ENCODE results near the gene B3GNT3. TPM values are rescaled to one million over a fixed set of nuclear protein-coding genes. Genes with fewer than 3 reads are reported as not detected.

Gene B3GNT3
- total RNA-seq, 2 donors from 2014 or later, result 0.70 to 1.2 TPM

GRCh38 chr19:17751912-17752273 is 43.0 kb upstream of the B3GNT3 start:
- no peaks in the 10 kb centered on the region for H3K27me3 ChIP-seq (ENCODE audit: control insufficient read depth, insufficient read depth, low read length, poor library complexity, severe bottlenecking)
- H3K36me3 Mint-ChIP-seq (ENCODE audit: low read depth), result no peaks in the 10 kb centered on the region
- H3K27ac ChIP-seq (ENCODE audit: low read depth, low read length), result no peak overlapping the region
- no peak overlapping the region for H3K9ac ChIP-seq (ENCODE audit: extremely low read depth, low read length, poor library complexity, severe bottlenecking)
- no peaks in the 10 kb centered on the region for H3K36me3 ChIP-seq (ENCODE audit: control insufficient read depth, insufficient read depth, low read length)
- TF ChIP-seq CTCF (conservative IDR thresholded peaks at IDR 0.05), result no peak
- peaks cover 4% of the 10 kb centered on the region for H3K27me3 Mint-ChIP-seq (ENCODE audit: insufficient read depth)
- no peak overlapping the region for H3K27ac Mint-ChIP-seq
- no peak overlapping the region for H3K4me3 Mint-ChIP-seq
- no peak overlapping the region for H3K4me3 ChIP-seq (ENCODE audit: low read length)
- no peaks in the 10 kb centered on the region for H3K9me3 Mint-ChIP-seq
- no peaks in the 10 kb centered on the region for H3K4me1 Mint-ChIP-seq
- H3K4me1 ChIP-seq (ENCODE audit: control insufficient read depth, insufficient read depth, low read length), result no peaks in the 10 kb centered on the region
- no peak for DNase-seq
- no peaks in the 10 kb centered on the region for H3K9me3 ChIP-seq (ENCODE audit: control insufficient read depth, low read length)
- 92 to 94% methylated on average over 2 of the region's 2 CpGs for WGBS, 2 experiments (ENCODE audit: insufficient coverage in 1 of 2, insufficient read length in 1 of 2)

GRCh38 chr19:17752865-17753639 is 41.9 kb upstream of the B3GNT3 start:
- no peak for TF ChIP-seq CTCF (conservative IDR thresholded peaks at IDR 0.05)
- whole genome bisulfite sequencing, 2 experiments (ENCODE audit: insufficient coverage in 1 of 2, insufficient read length in 1 of 2), result 70 to 88% methylated on average over 2 to 7 of the region's 7 CpGs
- H3K4me1 Mint-ChIP-seq, result no peaks in the 10 kb centered on the region
- no peak overlapping the region for H3K4me3 Mint-ChIP-seq
- Histone ChIP-seq H3K27ac (ENCODE audit: low read depth, low read length) (no peak overlapping the region), H3K4me3 (ENCODE audit: low read length) (no peak overlapping the region), H3K9me3 (ENCODE audit: control insufficient read depth, low read length) (no peaks in the 10 kb centered on the region), H3K27me3 (ENCODE audit: control insufficient read depth, insufficient read depth, low read length, poor library complexity, severe bottlenecking) (no peaks in the 10 kb centered on the region), H3K4me1 (ENCODE audit: control insufficient read depth, insufficient read depth, low read length) (no peaks in the 10 kb centered on the region), H3K36me3 (ENCODE audit: control insufficient read depth, insufficient read depth, low read length) (no peaks in the 10 kb centered on the region), H3K9ac (ENCODE audit: extremely low read depth, low read length, poor library complexity, severe bottlenecking) (no peak overlapping the region)
- H3K36me3 Mint-ChIP-seq (ENCODE audit: low read depth), result no peaks in the 10 kb centered on the region
- peaks cover 4% of the 10 kb centered on the region for H3K27me3 Mint-ChIP-seq (ENCODE audit: insufficient read depth)
- H3K9me3 Mint-ChIP-seq, result no peaks in the 10 kb centered on the region
- no peak overlapping the region for H3K27ac Mint-ChIP-seq
- DNase-seq, result no peak

GRCh38 chr19:17753976-17754375 is 41.0 kb upstream of the B3GNT3 start:
- Mint-ChIP-seq H3K4me3 (no peak overlapping the region), H3K27me3 (ENCODE audit: insufficient read depth) (peaks cover 2% of the 10 kb centered on the region), H3K27ac (no peak overlapping the region), H3K9me3 (no peaks in the 10 kb centered on the region), H3K36me3 (ENCODE audit: low read depth) (no peaks in the 10 kb centered on the region), H3K4me1 (no peaks in the 10 kb centered on the region)
- H3K9me3 ChIP-seq (ENCODE audit: control insufficient read depth, low read length), result no peaks in the 10 kb centered on the region
- H3K27me3 ChIP-seq (ENCODE audit: control insufficient read depth, insufficient read depth, low read length, poor library complexity, severe bottlenecking), result no peaks in the 10 kb centered on the region
- H3K9ac ChIP-seq (ENCODE audit: extremely low read depth, low read length, poor library complexity, severe bottlenecking), result no peak overlapping the region
- no peaks in the 10 kb centered on the region for H3K4me1 ChIP-seq (ENCODE audit: control insufficient read depth, insufficient read depth, low read length)
- H3K4me3 ChIP-seq (ENCODE audit: low read length), result no peak overlapping the region
- no peaks in the 10 kb centered on the region for H3K36me3 ChIP-seq (ENCODE audit: control insufficient read depth, insufficient read depth, low read length)
- no peak overlapping the region for H3K27ac ChIP-seq (ENCODE audit: low read depth, low read length)
- no peak for DNase-seq
- 55 to 76% methylated on average over 6 to 9 of the region's 9 CpGs for WGBS, 2 experiments (ENCODE audit: insufficient coverage in 1 of 2, insufficient read length in 1 of 2)
- TF ChIP-seq CTCF (conservative IDR thresholded peaks at IDR 0.05), result no peak

All from endodermal cell (in vitro differentiated cells).